Suprapubic skin (tissue), 4 donors: Measurements from ENCODE around the gene HNRNPR. TPM values are rescaled to one million over a fixed set of nuclear protein-coding genes. Genes with fewer than 3 reads are reported as not detected.

Experiments used
- DNase-seq, 2 donors: peaks; one replicate each; pipeline ENCODE4 v3.0.0-alpha.2; 2019; ENCODE audit warnings: low spot score in 2 of 2
- H3K27ac ChIP-seq: fragments of 200-600 bp; sonication (generic); one replicate; pipeline ENCODE4 v1.5.1; 2019
- H3K27me3 ChIP-seq: fragments of 200-600 bp; sonication (generic); one replicate; pipeline ENCODE4 v1.5.1; 2019
- H3K36me3 ChIP-seq: fragments of 200-600 bp; sonication (generic); one replicate; pipeline ENCODE4 v1.5.1; 2019
- H3K4me1 ChIP-seq: fragments of 200-600 bp; sonication (generic); one replicate; pipeline ENCODE4 v1.5.1; 2019
- H3K4me3 ChIP-seq: fragments of 200-600 bp; sonication (generic); one replicate; pipeline ENCODE4 v1.5.1; 2019; ENCODE audit warnings: mild to moderate bottlenecking
- H3K9me3 ChIP-seq: fragments of 200-600 bp; sonication (generic); one replicate; pipeline ENCODE4 v1.5.1; 2019
- EP300 ChIP-seq: sonication (generic); formaldehyde crosslinking; IDR thresholded peaks from one replicate; pipeline ENCODE4 v1.6.1; 2017; ENCODE audit warnings: antibody characterized with exemption
- POLR2A ChIP-seq, 2 donors: fragments of 450-650 bp; IDR thresholded peaks; one replicate each; pipeline ENCODE4 v1.6.1; 2017; ENCODE audit warnings: antibody characterized with exemption in 2 of 2, mild to moderate bottlenecking in 2 of 2, moderate library complexity in 2 of 2
- POLR2AphosphoS5 ChIP-seq, 3 donors: sonication (generic); formaldehyde crosslinking; IDR thresholded peaks; one replicate each; pipeline ENCODE4 v1.6.1; 2017; ENCODE audit warnings: antibody characterized with exemption in 3 of 3
- WGBS: methylation state at CpG from one replicate; pipeline ENCODE4 v1.1.5; 2018; 5-methylcytosine and 5-hydroxymethylcytosine counted together
- total RNA-seq, 4 donors: library from RNA; depleted of rRNA; stranded (reverse); fragments of >200 nt; gene quantifications; one replicate each; pipeline ENCODE4 v1.1.0, GENCODE V29; 2016
- TF ChIP-seq, protein P1 (sequence below), 2 donors: fragments of 200-600 bp in 1 of 2; fragments of 450-650 bp in 1 of 2; sonication (generic) in 1 of 2; IDR thresholded peaks; one replicate each; pipeline ENCODE4 v1.5.1; 2016 to 2019; ENCODE audit warnings: antibody characterized with exemption in 2 of 2, mild to moderate bottlenecking in 1 of 2, moderate library complexity in 1 of 2

HNRNPR gene
- total RNA-seq, 4 donors from 2014 or later, result 60.9 to 85.3 (median 66.0) TPM

DNA sequence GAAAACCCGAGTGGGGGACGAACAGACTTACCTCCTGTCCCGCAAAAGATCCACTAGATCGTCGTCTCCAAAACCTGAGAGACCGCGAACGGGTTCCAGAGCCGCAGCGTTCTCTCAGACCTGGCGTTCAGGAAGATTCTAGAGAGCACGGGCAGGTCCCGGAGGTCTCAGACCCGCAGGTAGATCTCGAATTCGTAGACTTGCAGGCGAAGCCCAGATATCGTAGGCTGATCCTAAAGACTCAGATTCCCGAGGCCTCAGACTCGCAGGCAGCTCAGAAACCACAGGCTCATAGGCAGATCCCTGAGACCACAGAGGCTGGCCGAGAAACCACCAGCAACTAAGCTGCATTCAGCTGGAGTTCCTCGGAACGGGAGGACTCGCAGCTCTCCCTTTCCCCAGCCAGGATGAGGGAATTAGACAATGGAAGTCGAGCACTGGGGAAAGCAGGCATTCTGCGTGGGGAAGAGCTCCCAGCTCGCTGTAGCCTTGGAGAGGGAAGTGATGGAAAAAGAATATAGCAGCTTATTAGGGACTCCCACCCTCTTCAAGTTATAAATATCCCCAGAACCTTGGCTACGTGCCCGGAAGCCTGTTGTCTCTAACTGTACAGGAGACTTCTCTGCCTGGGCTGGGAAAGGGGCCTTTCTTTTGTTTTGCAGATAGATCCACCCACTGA lies 25.4 kb upstream of the HNRNPR start, which contains the start of gene ZNF436:
TSS of gene ZNF436 (minus strand) at position 502 of the 679 bp plus-strand sequence. CDS start 1,831 bp downstream, outside the sequence.
- DNase-seq, result peak; percentile 91 to 92
- 3% methylated on average over 24 of the region's 29 CpGs for WGBS
- H3K4me1 ChIP-seq, result peaks cover 60% of the 10 kb centered on the region
- H3K27me3 ChIP-seq, result no peaks in the 10 kb centered on the region
- no peaks in the 10 kb centered on the region for H3K9me3 ChIP-seq
- peak within 1 kb of the TSS; percentile 65 for H3K4me3 ChIP-seq
- H3K36me3 ChIP-seq, result peaks cover 11% of the 10 kb centered on the region
- peak within 1 kb of the TSS; percentile 98 for H3K27ac ChIP-seq
- TF ChIP-seq, protein P1, sequence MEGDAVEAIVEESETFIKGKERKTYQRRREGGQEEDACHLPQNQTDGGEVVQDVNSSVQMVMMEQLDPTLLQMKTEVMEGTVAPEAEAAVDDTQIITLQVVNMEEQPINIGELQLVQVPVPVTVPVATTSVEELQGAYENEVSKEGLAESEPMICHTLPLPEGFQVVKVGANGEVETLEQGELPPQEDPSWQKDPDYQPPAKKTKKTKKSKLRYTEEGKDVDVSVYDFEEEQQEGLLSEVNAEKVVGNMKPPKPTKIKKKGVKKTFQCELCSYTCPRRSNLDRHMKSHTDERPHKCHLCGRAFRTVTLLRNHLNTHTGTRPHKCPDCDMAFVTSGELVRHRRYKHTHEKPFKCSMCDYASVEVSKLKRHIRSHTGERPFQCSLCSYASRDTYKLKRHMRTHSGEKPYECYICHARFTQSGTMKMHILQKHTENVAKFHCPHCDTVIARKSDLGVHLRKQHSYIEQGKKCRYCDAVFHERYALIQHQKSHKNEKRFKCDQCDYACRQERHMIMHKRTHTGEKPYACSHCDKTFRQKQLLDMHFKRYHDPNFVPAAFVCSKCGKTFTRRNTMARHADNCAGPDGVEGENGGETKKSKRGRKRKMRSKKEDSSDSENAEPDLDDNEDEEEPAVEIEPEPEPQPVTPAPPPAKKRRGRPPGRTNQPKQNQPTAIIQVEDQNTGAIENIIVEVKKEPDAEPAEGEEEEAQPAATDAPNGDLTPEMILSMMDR (IDR thresholded peaks at IDR 0.05), result no peak
- TF ChIP-seq EP300, result no peak
- no peak for TF ChIP-seq POLR2AphosphoS5 (IDR thresholded peaks at IDR 0.05)
- TF ChIP-seq POLR2A (IDR thresholded peaks at IDR 0.05), result no peak

DNA sequence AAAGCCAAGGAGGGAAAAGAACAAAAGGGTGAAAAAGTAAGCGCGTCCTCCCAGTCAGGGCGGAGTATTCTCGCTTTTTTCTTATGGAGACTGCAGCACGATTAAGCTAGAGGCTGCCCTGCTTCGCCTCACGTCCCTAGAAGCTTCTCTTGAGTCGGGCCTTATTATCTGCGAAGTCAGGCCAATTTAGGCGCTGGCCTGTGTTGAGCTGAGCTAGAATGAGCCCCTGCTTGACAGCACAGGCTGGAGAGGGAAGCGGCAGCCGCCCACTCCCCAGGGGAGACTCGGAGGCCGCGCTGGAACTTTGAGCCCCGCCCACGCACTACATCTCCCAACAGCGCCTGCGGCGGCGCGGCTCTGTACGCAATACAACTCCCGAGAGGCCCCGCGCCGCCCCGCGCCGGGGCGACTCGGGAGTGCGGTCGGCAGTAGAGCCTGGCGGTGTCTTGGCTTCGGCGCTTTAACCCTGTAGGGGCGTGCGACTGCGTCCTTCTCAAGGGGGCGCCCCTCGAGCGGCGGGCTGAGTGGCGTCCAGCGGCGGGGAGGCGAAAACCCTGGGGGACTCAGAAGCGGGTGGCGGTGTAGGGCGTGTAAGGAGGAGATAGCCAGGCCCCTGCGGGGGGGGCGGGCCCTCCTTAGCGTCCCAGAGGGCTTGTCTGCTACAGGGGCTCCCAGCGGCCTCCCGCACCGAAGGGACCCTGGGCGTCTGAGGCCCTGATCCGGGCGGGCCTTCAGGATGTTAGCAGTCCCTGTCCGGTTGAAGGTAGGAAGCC lies 24.7 kb upstream of the HNRNPR start:
- no peaks in the 10 kb centered on the region for H3K27me3 ChIP-seq
- WGBS, result 0% methylated on average over 38 of the region's 61 CpGs
- peak overlapping the region; percentile 98 for H3K27ac ChIP-seq
- peak; percentile 95 to 96 for DNase-seq
- H3K36me3 ChIP-seq, result peaks cover 18% of the 10 kb centered on the region
- H3K9me3 ChIP-seq, result peaks cover 4% of the 10 kb centered on the region
- peak overlapping the region; percentile 65 for H3K4me3 ChIP-seq
- peaks cover 60% of the 10 kb centered on the region for H3K4me1 ChIP-seq
- TF ChIP-seq, protein P1 (IDR thresholded peaks at IDR 0.05), result no peak
- TF ChIP-seq POLR2AphosphoS5 (IDR thresholded peaks at IDR 0.05) (peak; percentile 29 to 66 (median 58)), POLR2A (IDR thresholded peaks at IDR 0.05) (peak in 1 of 2 donors; percentile 81), EP300 (peak; percentile 39)

DNA sequence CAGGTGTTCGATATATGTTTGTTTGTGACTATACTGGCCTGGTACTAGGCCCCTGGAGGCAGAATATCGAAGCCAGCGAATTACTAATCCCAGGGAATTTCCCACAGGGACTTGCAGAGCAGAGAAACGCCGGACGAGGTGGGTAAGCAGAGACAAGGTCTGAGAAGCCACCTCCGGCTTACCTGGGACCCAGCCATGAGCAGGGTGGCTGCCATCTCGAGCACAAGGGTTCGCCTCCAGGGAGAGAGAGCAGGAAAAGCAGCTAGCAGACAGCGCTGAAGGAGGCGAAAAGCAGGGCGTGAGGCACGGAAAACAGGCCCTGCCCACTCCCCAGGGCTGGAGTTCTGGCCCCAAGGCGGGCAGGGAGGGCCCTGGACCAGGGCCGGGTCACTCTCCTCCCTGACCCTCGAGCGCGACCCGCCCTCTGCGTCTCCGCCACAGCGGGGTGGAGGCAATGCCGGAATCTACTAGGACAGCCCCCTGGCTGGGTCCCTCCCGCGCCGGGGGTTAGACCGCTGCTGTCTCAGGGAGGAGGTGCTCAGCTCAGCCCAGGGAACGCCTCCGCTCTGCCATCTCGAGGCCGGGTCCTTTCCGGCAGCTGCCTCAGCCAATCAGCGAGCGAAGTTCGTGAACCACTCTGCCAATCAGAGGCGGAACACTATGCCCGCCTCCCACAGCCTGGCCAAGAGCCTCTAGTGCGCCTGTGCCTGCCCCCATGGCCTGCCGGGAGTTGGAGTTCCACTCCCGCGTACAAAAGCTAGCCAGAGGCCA lies 23.9 kb upstream of the HNRNPR start:
- peaks cover 26% of the 10 kb centered on the region for H3K36me3 ChIP-seq
- peak; percentile 99 to 100 for DNase-seq
- peak overlapping the region; percentile 65 for H3K4me3 ChIP-seq
- H3K27me3 ChIP-seq, result no peaks in the 10 kb centered on the region
- H3K27ac ChIP-seq, result peak overlapping the region; percentile 98
- H3K9me3 ChIP-seq, result peaks cover 11% of the 10 kb centered on the region
- H3K4me1 ChIP-seq, result peaks cover 60% of the 10 kb centered on the region
- WGBS, result 2% methylated on average over 26 of the region's 41 CpGs
- no peak for TF ChIP-seq EP300
- peak; percentile 36 to 91 (median 79) for TF ChIP-seq POLR2AphosphoS5 (IDR thresholded peaks at IDR 0.05)
- TF ChIP-seq, protein P1 (IDR thresholded peaks at IDR 0.05), result no peak
- TF ChIP-seq POLR2A (IDR thresholded peaks at IDR 0.05), result peak in 1 of 2 donors; percentile 49

DNA sequence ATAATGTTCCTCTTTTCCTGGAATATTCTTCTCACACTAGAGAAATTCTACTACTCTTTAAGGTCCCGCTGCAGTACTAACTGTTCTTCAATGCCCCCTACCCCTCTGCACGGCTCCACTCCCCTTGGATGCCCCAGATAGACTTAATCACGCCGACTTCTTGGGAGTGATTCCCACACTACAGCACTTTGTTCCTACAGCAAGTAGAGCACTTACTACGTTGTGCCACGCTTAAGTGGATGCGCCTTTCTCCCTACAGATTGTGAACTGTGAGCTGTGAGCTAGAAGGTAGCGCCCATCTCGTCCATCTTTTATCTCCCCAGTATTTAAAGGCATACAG lies 23.3 kb upstream of the HNRNPR start:
- peaks cover 17% of the 10 kb centered on the region for H3K9me3 ChIP-seq
- WGBS, result 36% methylated on average over 9 of the region's 9 CpGs
- no peaks in the 10 kb centered on the region for H3K27me3 ChIP-seq
- peak overlapping the region; percentile 65 for H3K4me3 ChIP-seq
- peak overlapping the region; percentile 98 for H3K27ac ChIP-seq
- peaks cover 57% of the 10 kb centered on the region for H3K4me1 ChIP-seq
- TF ChIP-seq EP300 (no peak), POLR2A (IDR thresholded peaks at IDR 0.05) (no peak), POLR2AphosphoS5 (IDR thresholded peaks at IDR 0.05) (no peak)
- TF ChIP-seq, protein P1 (IDR thresholded peaks at IDR 0.05), result no peak
- DNase-seq, result peak in 1 of 2 donors; percentile 64
- peaks cover 31% of the 10 kb centered on the region for H3K36me3 ChIP-seq
